H9 (cell line): ENCODE data around the gene PLA2G4E. TPM values are rescaled to one million over a fixed set of nuclear protein-coding genes. Genes with fewer than 3 reads are reported as not detected.

Experiments
- DNase-seq: peaks from one replicate; pipeline ENCODE4 v3.0.0-alpha.2; 2017
- H2AFZ ChIP-seq: one replicate; pipeline ENCODE4 v1.6.1; 2013; ENCODE audit warnings: mild to moderate bottlenecking, low read length, control low read depth, moderate library complexity
- H2AK5ac ChIP-seq: 2 replicates; pipeline ENCODE4 v1.6.1; 2013; ENCODE audit warnings: low read length, control low read depth, mixed read lengths; ENCODE audit not compliant: insufficient read length
- H2BK120ac ChIP-seq: one replicate; pipeline ENCODE4 v1.6.1; 2013; ENCODE audit warnings: low read depth, mild to moderate bottlenecking, low read length, control low read depth, inconsistent platforms; ENCODE audit not compliant: poor library complexity, severe bottlenecking
- H2BK12ac ChIP-seq: 2 replicates; pipeline ENCODE4 v1.6.1; 2013; ENCODE audit warnings: low read length, control low read depth, mixed read lengths, low read depth; ENCODE audit not compliant: insufficient read length
- H2BK15ac ChIP-seq: 2 replicates; pipeline ENCODE4 v1.6.1; 2013; ENCODE audit warnings: low read depth, low read length, control low read depth
- H2BK20ac ChIP-seq: one replicate; pipeline ENCODE4 v1.6.1; 2013; ENCODE audit warnings: low read depth, mild to moderate bottlenecking, low read length, control low read depth, inconsistent platforms; ENCODE audit not compliant: poor library complexity, severe bottlenecking
- H2BK5ac ChIP-seq: 2 replicates; pipeline ENCODE4 v1.6.1; 2013; ENCODE audit warnings: low read length, control low read depth, mixed read lengths; ENCODE audit not compliant: insufficient read length
- H3K14ac ChIP-seq: 2 replicates; pipeline ENCODE4 v1.6.1; 2013; ENCODE audit warnings: low read length, control low read depth; ENCODE audit not compliant: insufficient read depth
- H3K18ac ChIP-seq: 2 replicates; pipeline ENCODE4 v1.6.1; 2013; ENCODE audit warnings: low read depth, mild to moderate bottlenecking, mixed read lengths, low read length, control low read depth; ENCODE audit not compliant: insufficient read length
- H3K23ac ChIP-seq: 2 replicates; pipeline ENCODE4 v1.6.1; 2013; ENCODE audit warnings: low read length, control low read depth, mixed read lengths, low read depth; ENCODE audit not compliant: insufficient read length
- H3K23me2 ChIP-seq: 2 replicates; pipeline ENCODE4 v1.6.1; 2013; ENCODE audit warnings: low read depth, mild to moderate bottlenecking, mixed read lengths, low read length, control low read depth; ENCODE audit not compliant: insufficient read length, poor library complexity, severe bottlenecking
- H3K27ac ChIP-seq: 2 replicates; pipeline ENCODE4 v1.5.1; 2013; ENCODE audit warnings: low read length, control low read depth, mixed read lengths, low read depth; ENCODE audit not compliant: insufficient read length
- H3K27me3 ChIP-seq: 2 replicates; pipeline ENCODE4 v1.6.1; 2013; ENCODE audit warnings: low read length, control low read depth, inconsistent platforms; ENCODE audit not compliant: insufficient read depth
- H3K4ac ChIP-seq: 2 replicates; pipeline ENCODE4 v1.6.1; 2013; ENCODE audit warnings: low read depth, mild to moderate bottlenecking, control low read depth, inconsistent platforms, low read length, moderate library complexity
- H3K4me1 ChIP-seq: 2 replicates; pipeline ENCODE4 v1.6.1; 2013; ENCODE audit warnings: low read length, control low read depth, inconsistent platforms; ENCODE audit not compliant: insufficient read depth
- H3K4me2 ChIP-seq: 2 replicates; pipeline ENCODE4 v1.6.1; 2013; ENCODE audit warnings: low read length, control low read depth, mixed read lengths; ENCODE audit not compliant: insufficient read length, insufficient read depth
- H3K56ac ChIP-seq: 2 replicates; pipeline ENCODE4 v1.6.1; 2013; ENCODE audit warnings: low read depth, mild to moderate bottlenecking, mixed read lengths, low read length, control low read depth; ENCODE audit not compliant: insufficient read length
- H3K79me1 ChIP-seq: 2 replicates; pipeline ENCODE4 v1.6.1; 2013; ENCODE audit warnings: low read depth, mild to moderate bottlenecking, moderate library complexity, low read length, control low read depth, inconsistent platforms; ENCODE audit not compliant: insufficient read depth, poor library complexity, severe bottlenecking
- H3K79me2 ChIP-seq: 2 replicates; pipeline ENCODE4 v1.6.1; 2013; ENCODE audit warnings: low read length, control low read depth, inconsistent platforms; ENCODE audit not compliant: insufficient read depth
- H3K9ac ChIP-seq: 2 replicates; pipeline ENCODE4 v1.6.1; 2013; ENCODE audit warnings: low read length, control low read depth, mixed read lengths; ENCODE audit not compliant: insufficient read length; ENCODE audit errors: extremely low read depth
- H3K9me3 ChIP-seq: one replicate; pipeline ENCODE4 v1.6.1; 2013; ENCODE audit warnings: low read depth, low read length, inconsistent platforms; ENCODE audit not compliant: control insufficient read depth
- H3T11ph ChIP-seq: one replicate; pipeline ENCODE4 v1.6.1; 2013; ENCODE audit warnings: mild to moderate bottlenecking, low read length, control low read depth, inconsistent platforms
- H4K20me1 ChIP-seq: one replicate; pipeline ENCODE4 v1.6.1; 2013; ENCODE audit not compliant: control insufficient read depth, insufficient read length, insufficient read depth
- H4K5ac ChIP-seq: 2 replicates; pipeline ENCODE4 v1.6.1; 2013; ENCODE audit warnings: low read depth, mild to moderate bottlenecking, mixed read lengths, low read length, control low read depth; ENCODE audit not compliant: insufficient read length
- H4K8ac ChIP-seq: replicated peaks from 2 replicates; pipeline ENCODE4 v1.6.1; 2013; ENCODE audit warnings: low read length, control low read depth, mixed read lengths, low read depth; ENCODE audit not compliant: insufficient read length
- H4K91ac ChIP-seq: 2 replicates; pipeline ENCODE4 v1.6.1; 2013; ENCODE audit warnings: low read depth, mild to moderate bottlenecking, moderate library complexity, mixed read lengths, low read length, control low read depth; ENCODE audit not compliant: insufficient read length
- H3K27ac Mint-ChIP-seq, 3 experiments: 2 replicates in 2 of 3; 3 replicates in 1 of 3; pipeline ENCODE4 v1.8.0; 2020 to 2021; ENCODE audit warnings: mixed read lengths in 3 of 3, mild to moderate bottlenecking in 1 of 3, moderate library complexity in 1 of 3
- H3K27me3 Mint-ChIP-seq: 2 replicates; pipeline ENCODE4 v1.8.0; 2021; ENCODE audit warnings: low read depth, mild to moderate bottlenecking, moderate library complexity, mixed read lengths
- H3K36me3 Mint-ChIP-seq, 3 experiments: 2 replicates in 2 of 3; 3 replicates in 1 of 3; pipeline ENCODE4 v1.8.0; 2020 to 2021; ENCODE audit warnings: low read depth in 3 of 3, mixed read lengths in 3 of 3; ENCODE audit not compliant: insufficient read depth in 1 of 3
- H3K4me1 Mint-ChIP-seq, 2 experiments: 2 replicates each; pipeline ENCODE4 v1.8.0; 2020; ENCODE audit warnings: mixed read lengths in 2 of 2
- H3K4me3 Mint-ChIP-seq, 2 experiments: 2 replicates in 1 of 2; 3 replicates in 1 of 2; pipeline ENCODE4 v1.8.0; 2020 to 2021; ENCODE audit warnings: mild to moderate bottlenecking in 2 of 2, mixed read lengths in 2 of 2, moderate library complexity in 1 of 2
- H3K9me3 Mint-ChIP-seq, 2 experiments: 2 replicates in 1 of 2; 3 replicates in 1 of 2; pipeline ENCODE4 v1.8.0; 2020; ENCODE audit warnings: mild to moderate bottlenecking in 2 of 2, mixed read lengths in 2 of 2, moderate library complexity in 1 of 2
- total RNA-seq: library from RNA; stranded (reverse); gene quantifications from 2 replicates; pipeline ENCODE4 v1.2.1, GENCODE V29; 2021
- TF ChIP-seq, protein P1 (sequence below): fragments of 200-600 bp; sonication (generic); conservative IDR thresholded peaks from 3 replicates; pipeline ENCODE4 v1.8.0; 2021; ENCODE audit warnings: antibody characterized with exemption, mild to moderate bottlenecking

The PLA2G4E gene
- total RNA-seq, 1 experiment from 2014 or later, result not detected

GRCh38 chr15:42009022-42009421, 11.8 kb downstream of the PLA2G4E start:
- Histone ChIP-seq H3K4me2 (no peak overlapping the region), H3K4ac (no peak overlapping the region), H2BK5ac (no peak overlapping the region), H3K23me2 (no peaks in the 10 kb centered on the region), H3K79me1 (no peaks in the 10 kb centered on the region), H3K18ac (no peak overlapping the region), H3K23ac (no peak overlapping the region), H4K5ac (no peak overlapping the region), H3K27ac (no peak overlapping the region), H4K8ac (no peak overlapping the region), H4K91ac (no peak overlapping the region), H2BK20ac (no peak overlapping the region), H3K14ac (no peak overlapping the region), H2BK120ac (no peak overlapping the region), H3K79me2 (no peaks in the 10 kb centered on the region; the same call in 1 of the 2 replicates), H3K56ac (no peak overlapping the region), H2BK12ac (no peak overlapping the region), H3T11ph (no peak overlapping the region), H3K27me3 (no peaks in the 10 kb centered on the region), H3K4me1 (no peaks in the 10 kb centered on the region), H2AFZ (no peak overlapping the region), H3K9ac (no peak overlapping the region), H2BK15ac (no peak overlapping the region), H3K9me3 (no peaks in the 10 kb centered on the region), H2AK5ac (no peak overlapping the region), H4K20me1 (no peaks in the 10 kb centered on the region)
- no peaks in the 10 kb centered on the region for H3K36me3 Mint-ChIP-seq
- H3K4me1 Mint-ChIP-seq, result no peaks in the 10 kb centered on the region; a peak in 4 of 4 replicates
- no peaks in the 10 kb centered on the region; a peak in 2 of 5 replicates for H3K9me3 Mint-ChIP-seq
- DNase-seq, result no peak
- TF ChIP-seq, protein P1, sequence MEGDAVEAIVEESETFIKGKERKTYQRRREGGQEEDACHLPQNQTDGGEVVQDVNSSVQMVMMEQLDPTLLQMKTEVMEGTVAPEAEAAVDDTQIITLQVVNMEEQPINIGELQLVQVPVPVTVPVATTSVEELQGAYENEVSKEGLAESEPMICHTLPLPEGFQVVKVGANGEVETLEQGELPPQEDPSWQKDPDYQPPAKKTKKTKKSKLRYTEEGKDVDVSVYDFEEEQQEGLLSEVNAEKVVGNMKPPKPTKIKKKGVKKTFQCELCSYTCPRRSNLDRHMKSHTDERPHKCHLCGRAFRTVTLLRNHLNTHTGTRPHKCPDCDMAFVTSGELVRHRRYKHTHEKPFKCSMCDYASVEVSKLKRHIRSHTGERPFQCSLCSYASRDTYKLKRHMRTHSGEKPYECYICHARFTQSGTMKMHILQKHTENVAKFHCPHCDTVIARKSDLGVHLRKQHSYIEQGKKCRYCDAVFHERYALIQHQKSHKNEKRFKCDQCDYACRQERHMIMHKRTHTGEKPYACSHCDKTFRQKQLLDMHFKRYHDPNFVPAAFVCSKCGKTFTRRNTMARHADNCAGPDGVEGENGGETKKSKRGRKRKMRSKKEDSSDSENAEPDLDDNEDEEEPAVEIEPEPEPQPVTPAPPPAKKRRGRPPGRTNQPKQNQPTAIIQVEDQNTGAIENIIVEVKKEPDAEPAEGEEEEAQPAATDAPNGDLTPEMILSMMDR, result no peak
- peaks cover 16% of the 10 kb centered on the region for H3K27me3 Mint-ChIP-seq
- no peak overlapping the region for H3K4me3 Mint-ChIP-seq
- no peak overlapping the region for H3K27ac Mint-ChIP-seq
